ENCODE results near the gene LAMA1. TPM values are rescaled to one million over a fixed set of nuclear protein-coding genes. Genes with fewer than 3 reads are reported as not detected.

The LAMA1 gene
- total RNA-seq, 1 experiment from 2014 or later = 28.8 TPM

GRCh38 chr18:7002107-7002506, 115.5 kb downstream of the LAMA1 start:
- H2BK15ac ChIP-seq (ENCODE audit: low read depth, low read length) = no peak overlapping the region
- no peaks in the 10 kb centered on the region for H3K79me2 ChIP-seq (ENCODE audit: insufficient read depth, low read length)
- Mint-ChIP-seq H3K27ac (peak overlapping the region in 1 of 3 experiments; percentile 11; a peak in 1 of 7 replicates), H3K27me3 (ENCODE audit: low read depth) (no peaks in the 10 kb centered on the region), H3K4me1 (peaks cover 15 to 22% of the 10 kb centered on the region in 2 experiments), H3K36me3 (ENCODE audit: insufficient read depth in 1 of 3, low read depth in 3 of 3) (peaks cover 24 to 39% (median 26%) of the 10 kb centered on the region in 3 experiments; a peak in 6 of 7 replicates), H3K9me3 (no peaks in the 10 kb centered on the region), H3K4me3 (no peak overlapping the region)
- no peak overlapping the region for H4K5ac ChIP-seq (ENCODE audit: insufficient read length, low read depth, low read length)
- H2BK120ac ChIP-seq (ENCODE audit: low read depth, low read length, poor library complexity, severe bottlenecking) = no peak overlapping the region
- no peak overlapping the region for H2AFZ ChIP-seq (ENCODE audit: low read length)
- H4K91ac ChIP-seq (ENCODE audit: insufficient read length, low read depth, low read length) = no peak overlapping the region
- H3K14ac ChIP-seq (ENCODE audit: insufficient read depth, low read length) = no peak overlapping the region
- no peaks in the 10 kb centered on the region for H3K9me3 ChIP-seq (ENCODE audit: control insufficient read depth, low read depth, low read length)
- no peak overlapping the region for H3K4me2 ChIP-seq (ENCODE audit: insufficient read depth, insufficient read length, low read length)
- no peak overlapping the region for H3K27ac ChIP-seq (ENCODE audit: insufficient read length, low read depth, low read length)
- no peak for TF ChIP-seq CTCF (conservative IDR thresholded peaks at IDR 0.05)
- H3T11ph ChIP-seq (ENCODE audit: low read length) = no peak overlapping the region
- no peaks in the 10 kb centered on the region for H3K23me2 ChIP-seq (ENCODE audit: insufficient read length, low read depth, low read length, poor library complexity, severe bottlenecking)
- H3K9ac ChIP-seq (ENCODE audit: extremely low read depth, insufficient read length, low read length) = no peak overlapping the region
- WGBS (ENCODE audit: extremely low coverage, insufficient read length, low lambda C conversion rate) = no CpG with 5 or more reads among the region's 3 CpGs
- H4K20me1 ChIP-seq (ENCODE audit: control insufficient read depth, insufficient read depth, insufficient read length) = no peaks in the 10 kb centered on the region
- DNase-seq = peak; percentile 51
- H3K79me1 ChIP-seq (ENCODE audit: insufficient read depth, low read depth, low read length, poor library complexity, severe bottlenecking) = no peaks in the 10 kb centered on the region
- no peaks in the 10 kb centered on the region for H3K4me1 ChIP-seq (ENCODE audit: insufficient read depth, low read length)
- no peak overlapping the region for H2BK12ac ChIP-seq (ENCODE audit: insufficient read length, low read depth, low read length)
- no peak overlapping the region for H3K4ac ChIP-seq (ENCODE audit: low read depth, low read length)
- no peak overlapping the region for H3K56ac ChIP-seq (ENCODE audit: insufficient read length, low read depth, low read length)
- H4K8ac ChIP-seq (replicated peaks; ENCODE audit: insufficient read length, low read depth, low read length) = no peak overlapping the region
- no peak overlapping the region for H3K23ac ChIP-seq (ENCODE audit: insufficient read length, low read depth, low read length)
- no peak overlapping the region for H2AK5ac ChIP-seq (ENCODE audit: insufficient read length, low read length)
- H2BK5ac ChIP-seq (ENCODE audit: insufficient read length, low read length) = no peak overlapping the region
- H3K18ac ChIP-seq (ENCODE audit: insufficient read length, low read depth, low read length) = no peak overlapping the region
- H3K27me3 ChIP-seq (ENCODE audit: insufficient read depth, low read length) = no peaks in the 10 kb centered on the region
- H2BK20ac ChIP-seq (ENCODE audit: low read depth, low read length, poor library complexity, severe bottlenecking) = no peak overlapping the region
